H1 (cell line): ENCODE measurements around the gene LCE2D. TPM values are rescaled to one million over a fixed set of nuclear protein-coding genes. Genes with fewer than 3 reads are reported as not detected.

Experiments used
- CHD7 ChIP-seq: fragments of 300-600 bp; sonication (generic); IDR thresholded peaks from 2 replicates; pipeline ENCODE4 v1.7.1; 2012; ENCODE audit warnings: low read length, moderate library complexity, mild to moderate bottlenecking, inconsistent platforms; ENCODE audit not compliant: insufficient replicate concordance
- polyA plus RNA-seq, 7 experiments: library from polyadenylated mRNA; depleted of rRNA in 3 of 7; stranded (reverse) in 5 of 7; unstranded in 2 of 7; fragments of >200 nt in 5 of 7; fragments of 200-250 nt in 2 of 7; gene quantifications; 1 replicate in 5 of 7; 2 replicates in 1 of 7; 4 replicates in 1 of 7; pipeline versions ENCODE4 v1.2.1 to v1.2.3, GENCODE V29; 2011 to 2013; ENCODE audit warnings: missing spikeins in 2 of 7, mixed read lengths in 2 of 7
- total RNA-seq: library from RNA; stranded (reverse); fragmentation: NEBNext Ultra II Directional; extraction: Animal tissue kit (Norgen Biotek cat#: 25700); gene quantifications from 2 replicates; pipeline ENCODE4 v1.2.1, GENCODE V29; 2021

Gene LCE2D
- total and polyA plus RNA-seq, 2 of the 8 experiments (the other 6 are each of a cell fraction or from before 2014, with no cell fraction given), result not detected

DNA sequence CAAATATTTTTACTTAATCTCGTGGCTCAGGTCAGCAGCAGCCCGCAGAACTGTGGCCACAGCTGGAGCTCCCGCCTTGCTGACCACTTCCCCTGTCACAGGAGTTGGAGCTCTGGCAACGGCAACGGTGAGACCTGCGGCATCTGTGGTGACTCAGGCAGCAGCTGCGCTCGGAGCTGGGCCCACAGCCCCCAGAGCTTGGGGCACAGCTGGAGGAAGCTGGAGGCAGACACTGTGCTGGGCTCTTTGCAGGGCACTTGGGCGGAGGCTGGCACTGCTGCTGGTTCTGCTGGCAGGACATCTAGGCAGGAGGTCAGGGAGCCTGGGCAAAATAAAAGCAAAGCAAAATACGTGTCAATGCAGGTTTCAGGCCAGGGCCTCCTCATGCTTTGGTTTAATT, 40.4 kb upstream of the LCE2D start, which contains the start of gene LCE3A (continued):
- TF ChIP-seq CHD7, result no peak
